Mucosa of stomach (tissue), 1 donor: ENCODE data around the gene RNF34.

Source experiments
- H3K27me3 ChIP-seq: one replicate; pipeline ENCODE4 v1.7.0; 2013; ENCODE audit warnings: mild to moderate bottlenecking, low read length; ENCODE audit not compliant: control insufficient read depth, insufficient read depth
- H3K36me3 ChIP-seq: one replicate; pipeline ENCODE4 v1.7.0; 2013; ENCODE audit warnings: low read length; ENCODE audit not compliant: control insufficient read depth, insufficient read depth
- H3K4me1 ChIP-seq: one replicate; pipeline ENCODE4 v1.7.0; 2013; ENCODE audit warnings: mild to moderate bottlenecking, low read length; ENCODE audit not compliant: control insufficient read depth, insufficient read depth
- H3K4me3 ChIP-seq: one replicate; pipeline ENCODE4 v1.7.0; 2013; ENCODE audit warnings: low read length
- H3K9ac ChIP-seq: one replicate; pipeline ENCODE4 v1.7.0; 2013; ENCODE audit warnings: mild to moderate bottlenecking, low read length, moderate library complexity
- H3K9me3 ChIP-seq: one replicate; pipeline ENCODE4 v1.7.0; 2013; ENCODE audit warnings: mild to moderate bottlenecking, low read length, moderate library complexity; ENCODE audit not compliant: control insufficient read depth
- donor health status: Pancreatic carcinoma.

RNF34 gene

GRCh38 chr12:121424624-121424975 is 24.7 kb downstream of the RNF34 start:
- Histone ChIP-seq H3K9ac (no peak overlapping the region), H3K4me1 (no peaks in the 10 kb centered on the region), H3K36me3 (peaks cover 11% of the 10 kb centered on the region), H3K27me3 (no peaks in the 10 kb centered on the region), H3K4me3 (no peak overlapping the region), H3K9me3 (no peaks in the 10 kb centered on the region)

- Histone ChIP-seq H3K4me3 (no peak overlapping the region), H3K27me3 (no peaks in the 10 kb centered on the region), H3K36me3 (peaks cover 8% of the 10 kb centered on the region), H3K9me3 (no peaks in the 10 kb centered on the region), H3K9ac (no peak overlapping the region), H3K4me1 (no peaks in the 10 kb centered on the region)
These were observed 27.7 kb downstream of the RNF34 start for GRCh38 chr12:121427556-121428050.

DNA sequence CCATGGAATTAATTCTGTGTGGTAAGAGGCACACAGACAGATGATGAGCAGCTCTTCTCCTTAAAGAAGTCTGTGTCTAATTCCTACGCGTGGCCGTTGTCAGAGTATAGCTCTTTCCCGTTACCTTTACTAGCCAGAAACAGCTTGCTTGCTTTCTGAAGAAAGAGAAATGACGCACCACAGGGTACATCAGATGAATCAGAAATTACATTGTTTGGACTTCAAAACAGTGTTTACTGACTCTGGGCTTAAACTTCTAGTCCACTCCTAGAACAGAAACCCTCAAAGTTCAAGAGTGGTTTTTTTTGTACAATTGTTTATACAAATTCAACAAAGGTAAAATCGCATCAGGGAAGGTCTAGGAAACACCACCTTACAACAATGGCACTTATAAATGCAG is 29.0 kb downstream of the RNF34 start:
- no peak overlapping the region for H3K4me3 ChIP-seq
- H3K9ac ChIP-seq = no peak overlapping the region
- H3K36me3 ChIP-seq = peaks cover under 1% of the 10 kb centered on the region
- no peaks in the 10 kb centered on the region for H3K4me1 ChIP-seq
- no peaks in the 10 kb centered on the region for H3K9me3 ChIP-seq
- no peaks in the 10 kb centered on the region for H3K27me3 ChIP-seq

- no peaks in the 10 kb centered on the region for H3K27me3 ChIP-seq
- H3K4me3 ChIP-seq = no peak overlapping the region
- H3K4me1 ChIP-seq = no peaks in the 10 kb centered on the region
- no peaks in the 10 kb centered on the region for H3K9me3 ChIP-seq
- H3K9ac ChIP-seq = no peak overlapping the region
- H3K36me3 ChIP-seq = no peaks in the 10 kb centered on the region
These were observed 31.0 kb downstream of the RNF34 start for GRCh38 chr12:121430833-121431415.

DNA sequence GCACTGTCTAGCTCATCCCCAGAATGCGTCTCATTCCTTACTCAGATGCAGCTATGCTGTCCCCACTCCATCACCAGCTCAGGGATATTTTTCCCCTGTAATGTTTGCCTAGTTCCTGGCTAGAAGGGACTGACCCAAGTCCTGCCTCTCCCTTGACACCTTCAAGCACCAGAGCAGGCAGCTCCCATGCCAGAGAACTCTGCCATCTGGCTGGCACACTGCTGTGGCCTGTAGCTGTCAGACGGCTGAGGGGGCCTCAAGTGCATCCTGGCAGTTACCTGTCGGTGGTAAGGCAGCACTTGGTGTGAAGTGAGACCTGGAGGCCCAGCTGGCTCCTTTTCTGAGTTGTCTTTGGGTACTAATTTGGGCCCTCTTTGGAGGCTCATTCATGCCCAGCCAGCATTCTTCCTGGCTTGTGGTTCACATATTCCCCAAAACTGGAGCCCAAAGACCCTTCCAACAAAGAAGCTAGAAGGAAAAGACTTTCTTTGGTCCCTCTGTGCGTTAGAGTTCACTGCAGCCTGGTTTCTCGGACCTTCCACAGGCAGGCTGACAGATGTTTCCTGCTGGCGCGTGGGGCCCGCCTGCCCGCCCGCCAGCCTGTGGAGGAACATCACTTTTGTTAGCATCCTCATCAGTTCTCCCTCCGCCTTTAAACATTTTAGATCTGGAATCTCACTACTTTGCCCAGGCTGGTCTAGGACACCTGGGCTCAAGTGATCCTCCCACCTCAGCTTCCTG is 33.0 kb downstream of the RNF34 start:
- no peak overlapping the region for H3K4me3 ChIP-seq
- H3K27me3 ChIP-seq = no peaks in the 10 kb centered on the region
- H3K9me3 ChIP-seq = no peaks in the 10 kb centered on the region
- no peaks in the 10 kb centered on the region for H3K4me1 ChIP-seq
- H3K9ac ChIP-seq = no peak overlapping the region
- H3K36me3 ChIP-seq = no peaks in the 10 kb centered on the region

GRCh38 chr12:121436706-121437105 is 36.8 kb downstream of the RNF34 start:
- no peaks in the 10 kb centered on the region for H3K9me3 ChIP-seq
- H3K36me3 ChIP-seq = peaks cover 3% of the 10 kb centered on the region
- no peaks in the 10 kb centered on the region for H3K27me3 ChIP-seq
- no peaks in the 10 kb centered on the region for H3K4me1 ChIP-seq
- H3K4me3 ChIP-seq = no peak overlapping the region
- H3K9ac ChIP-seq = no peak overlapping the region

DNA sequence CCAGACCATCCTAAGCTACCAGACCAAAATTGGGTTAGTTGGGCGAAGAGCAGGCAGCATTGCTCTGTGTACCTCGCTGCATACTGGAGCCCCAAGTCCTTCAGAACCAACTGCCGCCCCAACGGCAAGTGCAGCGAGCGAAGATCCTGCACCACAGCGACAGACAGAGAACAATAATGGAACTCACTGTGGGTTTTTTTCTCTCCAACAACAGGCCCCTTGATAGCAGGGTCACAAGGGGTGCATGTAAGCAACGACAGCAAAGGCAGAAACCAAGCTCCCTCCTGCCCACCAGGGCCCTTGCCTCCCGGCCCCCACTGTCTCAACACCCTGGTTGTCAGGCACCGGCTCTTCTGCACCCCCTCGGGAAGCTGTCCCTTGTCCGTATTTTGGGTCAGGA is 39.0 kb downstream of the RNF34 start:
- Histone ChIP-seq H3K4me1 (no peaks in the 10 kb centered on the region), H3K27me3 (no peaks in the 10 kb centered on the region), H3K36me3 (peaks cover 3% of the 10 kb centered on the region), H3K9me3 (no peaks in the 10 kb centered on the region), H3K4me3 (no peak overlapping the region), H3K9ac (no peak overlapping the region)

DNA sequence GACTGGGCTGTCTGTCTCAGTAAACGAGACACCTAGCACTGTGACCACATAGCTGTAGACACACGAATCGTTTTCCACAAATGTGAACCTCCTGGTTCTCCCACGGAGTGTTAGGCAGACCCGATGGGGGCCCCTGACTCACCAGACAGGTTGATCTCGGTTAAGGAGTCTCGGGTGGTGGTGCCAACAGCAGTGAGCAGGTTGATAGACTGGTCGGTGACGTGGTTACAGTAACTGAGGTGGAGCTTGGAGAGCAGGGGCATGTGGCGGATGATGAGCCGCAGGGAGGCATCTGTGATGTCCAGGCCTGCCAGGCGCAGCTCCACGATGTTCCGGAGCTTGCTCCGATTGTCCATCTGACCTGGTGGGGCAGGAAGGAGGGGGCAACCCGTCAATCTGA is 39.8 kb downstream of the RNF34 start:
- Histone ChIP-seq H3K27me3 (no peaks in the 10 kb centered on the region), H3K4me1 (no peaks in the 10 kb centered on the region), H3K4me3 (no peak overlapping the region), H3K9me3 (no peaks in the 10 kb centered on the region), H3K36me3 (peaks cover 3% of the 10 kb centered on the region), H3K9ac (no peak overlapping the region)

DNA sequence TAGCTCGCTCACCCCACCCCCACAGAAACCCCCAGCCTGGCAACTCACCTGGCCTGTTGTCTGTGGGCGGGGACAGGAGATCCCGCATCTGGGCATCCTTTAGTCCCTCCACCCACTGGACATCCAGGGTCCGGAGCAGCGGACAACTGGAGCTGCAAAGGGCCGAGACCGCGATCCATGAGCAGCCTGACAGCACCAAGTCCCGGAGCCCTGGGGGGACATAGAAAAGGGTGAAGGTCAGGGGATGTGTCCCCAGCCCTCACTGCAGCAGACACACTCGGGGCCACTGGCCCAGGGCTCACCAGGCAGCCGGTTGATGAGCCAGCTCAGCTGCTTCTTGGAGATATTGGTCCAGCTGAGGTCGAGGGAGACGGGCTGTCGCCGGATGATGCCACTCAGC is 40.9 kb downstream of the RNF34 start:
- H3K36me3 ChIP-seq = peaks cover 3% of the 10 kb centered on the region
- H3K4me3 ChIP-seq = no peak overlapping the region
- no peaks in the 10 kb centered on the region for H3K4me1 ChIP-seq
- no peaks in the 10 kb centered on the region for H3K9me3 ChIP-seq
- H3K9ac ChIP-seq = no peak overlapping the region
- H3K27me3 ChIP-seq = no peaks in the 10 kb centered on the region

DNA sequence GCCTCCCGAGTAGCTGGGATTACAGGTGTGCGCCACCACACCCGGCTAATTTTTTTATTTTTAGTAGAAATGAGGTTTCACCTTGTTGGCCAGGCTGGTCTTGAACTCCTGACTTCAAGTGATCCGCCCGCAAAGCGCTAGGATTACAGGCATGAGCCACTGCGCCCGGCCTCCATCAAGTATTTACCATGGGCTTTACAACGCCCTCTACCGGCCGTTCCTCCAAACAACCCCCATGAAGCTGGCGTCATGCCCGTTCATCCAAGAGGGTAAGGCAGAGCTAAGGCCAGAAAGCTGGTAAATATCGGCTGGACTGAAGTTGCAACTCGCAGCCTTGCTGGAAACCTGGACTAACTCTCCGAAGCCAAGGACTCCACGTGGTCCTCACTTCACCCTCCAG is 41.6 kb downstream of the RNF34 start:
- peaks cover 3% of the 10 kb centered on the region for H3K36me3 ChIP-seq

GRCh38 chr12:121442028-121442948 is 42.4 kb downstream of the RNF34 start:
- H3K36me3 ChIP-seq = peaks cover 3% of the 10 kb centered on the region
- H3K4me3 ChIP-seq = no peak overlapping the region
- H3K4me1 ChIP-seq = no peaks in the 10 kb centered on the region
- no peak overlapping the region for H3K9ac ChIP-seq
- no peaks in the 10 kb centered on the region for H3K9me3 ChIP-seq
- H3K27me3 ChIP-seq = no peaks in the 10 kb centered on the region

More for the DNA sequence above, 41.6 kb downstream of the RNF34 start:
- H3K9ac ChIP-seq = no peak overlapping the region
- no peaks in the 10 kb centered on the region for H3K9me3 ChIP-seq
- no peaks in the 10 kb centered on the region for H3K27me3 ChIP-seq
- no peak overlapping the region for H3K4me3 ChIP-seq
- H3K4me1 ChIP-seq = no peaks in the 10 kb centered on the region
